Endometrium (tissue), 2 donors: ENCODE measurements around the gene CLDN24.

ENCODE experiments used
- FAIRE-seq: peaks from 2 replicates; lab custom pipeline; 2012; peaks lifted over from hg19 to GRCh38; lab: Jason Lieb, UNC
- donor health status: control.
- donor health status: control.

Gene CLDN24

DNA sequence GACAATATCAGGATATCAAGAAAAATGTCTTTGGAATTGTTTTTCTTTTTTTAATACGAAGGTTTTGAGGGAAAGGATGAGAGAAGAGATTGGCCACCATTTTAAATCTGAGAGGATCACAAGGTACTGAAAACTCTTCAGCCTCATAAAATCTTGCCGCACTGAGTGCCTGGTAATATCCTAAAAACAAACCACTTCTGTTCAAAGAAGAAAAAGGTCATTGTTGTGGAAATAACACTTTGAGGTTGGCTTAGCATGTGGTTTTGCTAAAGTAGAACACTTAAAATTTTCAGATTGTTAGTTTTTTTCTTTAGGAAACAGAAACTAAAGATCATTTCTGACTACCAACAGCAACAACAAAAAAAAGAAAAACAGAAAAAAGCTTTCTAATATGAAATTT, 1.1 kb downstream of the CLDN24 start:
- FAIRE-seq = peak; percentile 31

DNA sequence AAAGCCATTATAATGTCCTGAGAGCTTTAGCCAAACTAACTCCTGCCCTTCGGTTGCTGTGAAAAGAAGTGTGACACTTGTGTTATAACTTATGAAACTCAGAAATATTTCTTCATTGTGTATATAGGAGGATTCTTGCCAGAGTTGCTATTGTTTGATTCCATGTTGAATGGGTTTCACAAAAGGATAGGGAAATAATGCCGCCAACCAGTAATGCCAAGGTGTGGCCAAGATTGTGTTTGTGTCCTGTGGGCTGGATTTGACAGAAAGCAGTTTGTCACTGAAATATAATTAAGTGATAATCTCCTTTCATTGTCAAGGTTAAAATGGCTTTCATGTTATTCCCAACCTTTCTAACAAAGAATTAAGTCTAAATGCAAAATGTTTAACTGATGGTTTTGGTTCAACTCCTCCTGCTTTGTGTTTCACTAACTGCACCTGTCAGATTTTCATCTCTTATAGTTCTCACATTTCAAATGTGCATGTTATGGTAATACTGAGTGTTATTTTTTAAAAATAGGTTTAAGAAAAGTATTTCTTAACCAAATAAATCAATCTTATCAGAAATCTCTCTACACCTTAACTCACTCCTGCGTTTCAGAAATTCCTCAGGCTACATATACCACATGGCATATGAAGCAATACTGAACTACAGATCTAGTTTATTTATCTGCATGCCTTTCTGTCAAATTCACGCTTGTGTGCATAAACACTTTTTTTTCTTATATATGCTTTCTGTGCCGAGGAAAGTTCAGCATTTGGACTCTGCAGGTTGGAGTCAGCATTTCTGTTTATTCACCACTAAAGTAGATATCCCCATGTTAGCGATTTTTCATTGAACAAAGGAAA, 1.8 kb downstream of the CLDN24 start, which contains the start of gene CLDN22:
TSS of gene CLDN22 (minus strand) at position 66 of the 849 bp plus-strand sequence. CDS start at position 8, 58 bp downstream.
- FAIRE-seq = no peak

DNA sequence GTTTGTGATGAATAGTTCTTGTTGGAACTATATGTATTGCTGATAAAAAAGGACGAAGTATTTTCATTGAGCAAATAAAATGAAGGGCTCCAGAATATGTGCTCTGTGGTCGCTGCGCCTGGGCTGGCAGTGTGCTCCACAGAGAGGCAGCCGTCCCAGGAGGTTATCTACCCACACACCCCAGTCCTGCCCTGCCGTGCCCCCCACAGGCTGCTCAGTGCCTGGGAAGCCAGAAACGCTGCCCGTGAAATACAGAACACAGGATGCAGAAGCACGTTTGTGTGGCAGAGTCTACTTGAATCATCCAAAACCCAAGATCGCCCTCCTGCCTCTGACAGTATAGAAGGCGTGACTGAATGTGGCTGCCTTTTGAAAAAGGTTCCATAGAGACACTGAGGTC, 3.6 kb downstream of the CLDN24 start:
- FAIRE-seq = no peak

DNA sequence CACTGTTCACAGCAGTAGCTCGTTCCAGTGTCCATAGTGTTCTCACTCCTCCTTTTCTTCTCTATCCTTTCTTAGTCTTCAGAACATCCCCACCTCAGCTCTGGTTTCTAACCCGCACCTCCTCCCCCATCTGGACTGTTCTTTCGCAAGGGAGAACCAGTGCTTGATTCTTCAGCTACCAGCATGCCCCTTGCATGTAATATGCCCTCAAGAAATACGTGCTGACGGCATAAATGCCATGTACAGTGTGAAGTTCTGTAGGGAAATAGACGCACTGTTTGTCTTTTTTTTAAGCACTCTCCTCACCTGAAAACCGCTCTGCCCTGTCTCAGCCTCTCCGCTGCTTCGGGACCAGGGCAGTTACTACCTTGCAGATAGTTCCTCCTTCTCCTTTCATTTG, 7.4 kb downstream of the CLDN24 start:
- no peak for FAIRE-seq

DNA sequence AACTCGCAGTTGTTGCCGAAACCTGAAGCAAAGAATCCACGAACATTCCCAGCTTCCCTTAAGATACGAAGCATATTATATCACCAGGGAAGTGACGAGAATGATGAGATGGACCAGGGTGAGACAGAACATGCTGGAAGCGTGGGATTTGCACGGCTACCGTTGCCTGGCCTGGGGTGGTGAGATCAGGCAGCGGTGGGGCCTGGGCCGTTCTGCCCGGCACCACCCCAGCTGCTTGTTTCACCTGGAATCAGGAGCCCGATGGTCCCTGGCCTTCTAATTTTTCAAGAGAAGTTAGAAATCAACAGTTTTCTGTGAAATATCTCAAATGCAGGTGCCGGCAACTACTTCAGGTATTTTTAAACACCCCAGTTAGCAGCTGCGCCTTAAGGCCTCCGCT, 7.9 kb downstream of the CLDN24 start:
- no peak for FAIRE-seq

DNA sequence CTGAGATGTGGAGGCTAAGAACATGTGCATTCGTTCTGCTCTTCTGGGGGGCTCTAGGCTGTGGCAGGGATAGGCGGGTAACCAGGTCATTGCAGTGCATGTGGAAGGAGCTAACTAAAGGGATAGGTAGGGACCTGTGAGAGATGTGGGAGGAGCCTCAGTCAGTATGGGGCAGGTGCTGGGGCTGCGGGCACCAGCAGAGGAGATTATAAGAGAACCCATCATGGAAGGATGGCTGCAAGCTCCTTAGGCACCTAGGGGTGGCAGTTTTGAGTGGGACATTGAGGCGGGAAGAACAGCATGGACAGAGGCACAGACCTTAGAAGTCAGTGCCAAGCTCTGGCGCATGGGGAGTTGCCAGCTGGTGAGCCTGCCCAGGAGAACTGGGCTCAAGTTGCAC, 9.4 kb downstream of the CLDN24 start:
- FAIRE-seq = no peak

DNA sequence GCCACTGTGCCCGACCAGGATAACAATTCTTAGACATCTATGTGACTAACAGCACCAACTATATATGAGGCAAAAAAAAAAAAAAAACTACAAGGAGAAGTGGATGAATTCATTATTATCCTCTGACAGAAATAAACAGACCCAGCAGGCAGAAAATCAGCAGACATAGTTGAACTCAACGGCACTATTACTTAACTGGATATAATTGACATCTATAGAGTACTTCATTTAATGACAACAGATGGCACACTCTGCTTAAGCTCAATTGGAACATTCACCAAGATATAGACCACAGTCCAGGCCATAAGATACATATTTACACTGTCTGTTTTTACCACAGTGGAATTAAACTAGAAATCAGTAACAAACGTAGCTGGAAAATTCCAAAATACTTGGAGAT, 15.4 kb downstream of the CLDN24 start:
- FAIRE-seq = no peak

DNA sequence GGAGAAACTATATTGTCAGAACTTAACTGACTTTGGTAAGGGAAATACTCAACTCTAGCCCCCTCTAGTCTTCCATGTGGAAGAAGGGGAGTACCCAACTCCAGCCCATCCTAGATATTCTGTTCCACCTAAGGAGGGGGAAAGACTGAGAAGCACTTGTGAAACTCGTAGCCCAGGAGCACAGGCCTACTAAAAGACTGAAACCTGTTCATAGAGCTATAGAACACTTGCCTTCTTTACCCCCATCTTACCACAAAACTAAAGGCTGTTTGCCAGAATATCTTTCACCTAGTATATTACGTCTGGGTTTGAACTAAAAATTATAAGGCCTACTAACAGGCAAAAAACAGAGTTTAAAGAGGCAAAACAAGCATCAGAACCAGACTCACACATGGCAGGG, 17.7 kb downstream of the CLDN24 start:
- FAIRE-seq = no peak

DNA sequence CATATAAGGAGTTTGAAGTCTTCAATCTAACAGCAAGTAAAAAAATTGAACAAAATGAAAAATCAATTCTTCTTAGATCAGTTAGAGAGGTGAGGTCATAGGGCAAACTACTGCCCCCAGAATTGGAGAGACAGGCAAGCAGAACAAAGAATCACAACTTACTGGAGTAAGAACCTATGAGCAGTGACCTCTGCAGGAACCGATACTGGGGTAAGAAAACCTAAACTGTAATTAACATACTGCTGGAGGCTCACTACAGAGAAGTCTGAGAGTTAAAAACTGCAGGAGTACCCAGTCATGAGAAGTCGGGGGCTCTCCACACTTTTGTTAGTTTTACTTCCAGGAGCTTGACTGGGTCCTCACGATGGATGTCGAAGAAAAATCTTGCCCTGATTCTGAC, 18.2 kb downstream of the CLDN24 start:
- no peak for FAIRE-seq

DNA sequence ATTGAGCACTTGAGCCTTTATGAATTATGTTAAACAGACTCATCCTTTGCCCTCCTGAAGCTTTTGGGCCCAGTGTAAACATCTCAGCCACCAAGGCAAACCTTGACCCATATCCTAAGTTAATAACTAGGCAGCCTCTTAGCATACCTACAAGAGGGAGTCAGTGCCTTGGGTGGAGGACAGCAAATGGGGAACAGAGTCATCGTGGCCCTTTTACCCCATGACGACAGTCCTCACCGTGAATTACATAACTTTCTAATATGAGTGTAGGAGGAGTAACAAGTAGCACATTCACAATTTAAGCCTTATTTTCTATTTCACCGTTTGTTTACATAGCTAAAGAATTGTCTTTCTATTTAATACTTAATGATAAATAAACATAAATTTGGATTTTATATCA, 18.9 kb downstream of the CLDN24 start:
- FAIRE-seq = no peak

DNA sequence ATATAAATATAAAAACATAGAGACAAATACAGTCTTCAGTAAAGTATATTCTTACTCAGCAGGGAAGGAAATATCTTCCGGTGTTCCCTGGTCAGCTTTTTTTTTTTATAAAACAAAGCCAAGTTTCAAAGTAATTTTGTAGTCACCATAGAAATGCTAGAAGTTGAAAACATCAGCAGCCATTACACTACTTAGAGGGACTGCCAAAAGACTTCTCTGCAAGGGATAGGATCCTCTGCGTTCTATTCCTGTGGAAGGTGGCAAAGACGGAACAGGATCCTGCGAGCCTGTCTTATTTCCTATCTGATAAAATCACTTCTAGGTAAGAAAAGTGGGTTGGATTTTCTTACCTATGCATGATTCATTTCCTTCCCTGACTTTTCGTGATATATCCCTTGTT, 21.6 kb downstream of the CLDN24 start:
- no peak for FAIRE-seq

DNA sequence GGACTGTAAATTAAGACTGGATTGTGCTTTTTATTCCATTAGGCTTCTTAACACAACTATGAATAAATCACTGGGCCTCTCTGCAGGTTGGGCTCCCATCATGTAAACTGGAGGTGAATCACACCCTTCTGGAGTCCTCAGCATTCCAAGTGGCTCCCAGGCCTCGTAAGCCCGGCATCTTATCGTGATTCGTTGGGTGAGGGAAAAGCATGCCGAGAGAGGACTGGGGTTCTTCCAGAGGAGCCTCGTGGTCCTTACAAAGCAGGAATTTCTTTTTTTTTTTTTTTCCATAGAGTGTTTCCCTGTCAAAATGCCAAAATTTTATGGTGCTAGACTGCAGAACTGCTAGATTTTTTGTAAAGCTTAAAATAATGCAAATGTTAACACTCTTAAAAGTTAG, 22.2 kb downstream of the CLDN24 start:
- no peak for FAIRE-seq

DNA sequence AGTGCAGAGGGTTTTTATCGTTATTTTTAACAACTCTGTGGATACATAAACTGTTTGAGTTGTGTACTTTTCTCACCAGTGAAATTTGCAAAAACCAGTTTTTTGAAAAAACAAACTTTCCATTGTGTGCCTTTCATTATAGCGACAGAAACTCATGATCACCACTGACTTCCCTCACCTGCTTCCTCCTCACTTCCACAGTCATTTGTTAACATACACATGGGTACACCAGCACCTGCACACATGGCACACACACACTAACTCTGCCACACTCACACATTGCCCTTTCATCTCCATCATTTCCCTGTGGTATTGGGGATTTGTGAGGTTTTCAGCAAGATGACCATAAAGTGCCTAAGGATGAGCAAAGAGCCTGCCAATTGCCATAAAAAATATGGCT, 22.8 kb downstream of the CLDN24 start:
- FAIRE-seq = no peak

DNA sequence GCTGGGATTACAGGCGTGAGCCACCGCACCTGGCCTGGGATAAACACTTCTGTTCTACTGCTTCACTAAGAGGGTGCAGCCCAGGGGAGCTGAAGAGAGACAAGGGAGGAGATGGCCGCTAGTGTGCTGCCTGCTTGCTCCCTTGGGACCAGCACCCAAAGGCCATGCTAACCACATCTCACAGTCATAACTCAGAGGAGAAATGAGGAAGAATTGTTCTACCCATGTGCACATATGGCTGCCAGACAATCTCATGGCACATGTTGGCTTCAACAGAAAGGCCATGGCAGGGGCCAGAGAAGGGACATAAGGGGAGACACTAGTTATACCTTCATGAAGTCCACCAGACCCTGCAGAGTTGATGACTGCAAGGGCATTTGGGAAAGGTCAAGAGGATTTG, 24.6 kb downstream of the CLDN24 start:
- no peak for FAIRE-seq

DNA sequence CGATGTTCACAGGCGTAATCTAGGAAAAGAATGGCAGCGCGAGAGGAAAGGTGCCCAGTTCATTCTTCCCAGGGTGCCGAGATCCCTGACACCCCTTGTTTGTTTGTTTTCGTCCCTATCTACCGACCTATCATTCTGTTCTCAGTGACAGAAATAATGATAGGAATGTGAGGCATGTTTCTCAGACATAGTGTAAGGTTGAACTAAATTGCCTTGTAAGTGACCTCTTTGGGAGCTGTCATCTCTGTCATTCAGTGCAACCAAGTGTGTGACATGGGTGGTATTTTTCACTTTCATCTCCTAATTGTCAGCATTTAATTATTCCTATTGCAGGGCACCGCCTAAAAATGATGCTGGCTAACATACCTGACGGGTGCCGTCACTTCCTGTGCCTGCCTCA, 26.5 kb downstream of the CLDN24 start:
- no peak for FAIRE-seq

DNA sequence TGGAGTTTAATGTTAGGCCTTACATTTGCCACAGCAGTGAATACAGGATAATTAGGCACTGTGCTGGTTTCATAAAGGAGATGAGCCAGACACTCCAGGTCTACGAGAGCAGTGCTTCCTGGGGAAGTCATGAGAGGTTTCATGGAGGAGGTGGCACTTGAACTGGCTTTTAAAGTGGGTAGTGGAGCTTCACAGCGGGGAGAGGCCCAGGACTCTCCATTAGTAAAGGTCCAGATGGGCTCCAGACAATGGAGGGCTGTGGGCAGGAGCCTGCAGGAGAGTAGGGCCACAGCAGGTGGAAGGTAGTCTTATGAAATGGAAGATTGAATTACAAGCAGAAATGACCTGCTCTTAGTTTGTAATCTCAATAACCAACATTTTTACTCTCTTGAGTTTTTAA, 31.2 kb downstream of the CLDN24 start:
- no peak for FAIRE-seq

DNA sequence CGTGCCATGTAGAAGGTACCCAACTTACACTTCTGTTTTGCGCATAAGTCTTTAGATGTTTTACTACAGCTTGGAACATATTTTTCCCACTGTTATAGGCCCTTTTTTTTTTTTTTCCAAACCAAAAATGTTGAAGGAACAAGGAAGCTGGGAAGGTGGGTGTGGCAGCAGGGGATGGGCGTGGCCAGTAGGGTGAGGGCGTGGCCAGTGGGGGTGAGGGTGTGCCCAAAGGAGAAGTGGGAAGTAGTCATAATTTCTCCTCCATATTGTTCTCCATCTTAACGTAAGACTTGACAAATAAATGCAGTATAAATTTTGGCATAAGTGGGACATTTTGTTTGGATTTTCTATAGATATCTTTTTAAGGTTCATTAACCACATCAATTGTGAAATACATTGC, 32.5 kb downstream of the CLDN24 start:
- no peak for FAIRE-seq

DNA sequence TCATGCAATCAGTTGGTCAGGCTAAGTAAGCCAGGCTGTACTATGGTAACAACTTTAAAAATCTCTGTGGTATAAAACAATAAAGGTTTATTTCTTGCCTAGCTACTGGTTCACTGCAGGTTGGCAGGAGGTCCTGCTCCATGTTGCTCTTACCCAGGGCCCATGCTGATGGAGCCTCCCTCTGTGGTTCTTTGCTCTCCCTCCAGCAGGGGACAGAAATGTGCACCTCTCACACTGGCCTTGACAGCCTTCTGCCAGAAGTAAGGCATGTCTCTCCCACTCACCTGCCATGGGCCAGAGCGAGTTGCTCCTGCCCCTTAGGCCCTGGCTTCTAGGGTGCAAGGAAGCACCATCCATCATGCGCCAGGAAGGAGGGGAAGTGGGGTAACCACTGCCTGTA, 33.3 kb downstream of the CLDN24 start:
- FAIRE-seq = no peak

DNA sequence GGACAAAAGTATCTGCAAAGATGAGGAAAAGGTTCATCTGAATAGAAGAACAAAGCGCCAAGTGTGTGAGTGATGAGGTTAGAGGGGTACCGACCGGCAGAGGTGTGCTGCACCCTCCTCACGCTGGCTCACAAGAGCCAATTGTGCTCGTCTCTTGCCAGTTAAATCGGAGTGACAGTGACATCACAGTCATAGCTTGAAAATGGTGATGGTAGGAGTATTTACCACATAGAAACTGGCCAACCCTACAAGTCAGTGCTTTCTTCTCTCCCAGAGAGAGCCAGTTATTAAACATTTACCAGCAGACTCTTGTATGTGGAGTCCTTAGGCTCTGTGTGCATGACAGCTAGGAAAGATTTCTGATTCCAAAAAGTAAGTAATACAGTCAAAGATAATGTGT, 34.5 kb downstream of the CLDN24 start:
- FAIRE-seq = no peak

DNA sequence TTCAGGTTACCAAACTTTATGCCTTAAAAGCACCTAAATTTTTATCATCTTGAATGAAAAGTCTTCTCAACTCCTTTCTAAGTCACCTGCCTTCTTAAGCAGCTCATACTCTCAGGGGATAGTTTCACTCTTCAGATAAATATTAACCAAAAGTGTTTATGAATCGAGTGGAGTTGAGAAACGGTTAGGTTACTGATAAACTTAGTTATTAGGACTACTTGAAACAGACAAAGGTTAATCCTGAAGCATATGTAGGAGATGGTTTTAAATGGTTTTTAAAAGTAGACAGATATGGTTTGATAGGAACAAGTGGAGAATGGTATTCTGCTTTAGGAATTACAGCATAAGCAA, 34.9 kb downstream of the CLDN24 start:
- FAIRE-seq = no peak

DNA sequence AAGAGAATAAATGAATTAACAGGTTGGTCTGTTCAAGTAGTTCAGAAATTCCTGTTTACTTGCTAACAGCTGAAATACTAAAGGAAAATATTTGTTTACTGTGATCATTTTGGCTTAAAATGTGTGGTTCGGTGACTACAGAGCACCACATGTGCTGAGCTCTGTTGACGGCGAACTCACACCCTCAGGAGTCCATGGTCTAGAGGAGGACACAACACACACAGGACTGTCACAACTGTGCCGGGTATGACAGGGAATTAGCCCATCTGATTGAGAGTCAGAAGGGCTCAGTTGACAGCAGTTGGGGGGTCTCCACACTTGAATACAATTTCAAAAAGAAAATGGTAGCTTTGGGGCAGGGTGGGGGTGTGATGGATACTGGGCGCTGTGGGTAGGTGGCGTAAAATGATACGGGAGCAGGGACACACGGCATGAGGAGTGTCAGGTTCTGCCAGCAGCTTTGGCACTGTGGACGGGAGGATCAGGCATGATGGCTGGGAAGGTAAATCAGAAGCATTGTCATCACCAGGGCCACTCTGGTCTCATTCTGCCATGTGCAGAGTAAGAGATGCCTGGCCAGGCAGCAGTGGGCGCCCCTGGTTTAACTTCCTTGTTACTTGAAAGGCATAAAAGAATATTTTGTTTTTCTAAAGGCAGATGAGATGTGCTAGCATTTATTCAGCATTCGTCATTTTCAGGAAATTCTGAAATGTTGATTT, 35.5 kb downstream of the CLDN24 start:
- no peak for FAIRE-seq

DNA sequence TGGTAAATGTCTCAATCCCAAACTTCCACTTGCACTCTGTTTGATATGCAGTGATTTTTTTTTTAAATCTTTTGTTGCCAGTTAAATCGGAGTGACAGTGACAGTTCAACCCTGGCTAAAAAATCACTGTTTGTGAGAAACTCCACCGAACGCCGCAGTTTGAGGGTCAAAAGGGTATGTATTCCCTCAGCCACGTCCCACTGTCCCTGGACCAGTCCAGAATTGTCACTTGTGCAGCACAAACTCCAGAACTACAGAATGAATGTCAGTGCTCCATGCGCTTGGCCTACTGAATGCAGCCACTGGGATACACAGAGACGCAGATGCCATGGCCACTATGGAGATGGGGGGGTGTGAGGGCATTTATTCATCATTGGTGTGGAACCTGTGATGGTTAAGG, 36.3 kb downstream of the CLDN24 start:
- no peak for FAIRE-seq

DNA sequence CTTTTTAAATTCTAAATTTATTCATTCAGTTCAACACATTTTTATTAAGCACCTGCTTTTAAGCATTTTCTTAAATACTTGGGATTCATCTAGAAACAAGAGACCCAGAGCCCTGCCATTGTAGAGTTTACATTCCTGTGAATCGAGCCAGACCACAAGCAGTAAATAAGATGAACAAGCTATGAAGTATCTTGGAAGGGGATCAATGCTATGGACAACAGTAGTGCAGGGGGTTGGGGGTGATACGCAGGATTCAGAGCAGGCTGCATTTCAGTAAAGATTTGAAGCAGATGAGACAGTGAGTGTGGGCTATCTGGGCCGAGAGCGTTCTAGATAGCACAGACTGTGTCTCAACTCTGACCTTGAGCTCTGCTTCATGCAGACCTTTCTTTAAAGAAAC, 37.3 kb downstream of the CLDN24 start:
- FAIRE-seq = peak; percentile 85

DNA sequence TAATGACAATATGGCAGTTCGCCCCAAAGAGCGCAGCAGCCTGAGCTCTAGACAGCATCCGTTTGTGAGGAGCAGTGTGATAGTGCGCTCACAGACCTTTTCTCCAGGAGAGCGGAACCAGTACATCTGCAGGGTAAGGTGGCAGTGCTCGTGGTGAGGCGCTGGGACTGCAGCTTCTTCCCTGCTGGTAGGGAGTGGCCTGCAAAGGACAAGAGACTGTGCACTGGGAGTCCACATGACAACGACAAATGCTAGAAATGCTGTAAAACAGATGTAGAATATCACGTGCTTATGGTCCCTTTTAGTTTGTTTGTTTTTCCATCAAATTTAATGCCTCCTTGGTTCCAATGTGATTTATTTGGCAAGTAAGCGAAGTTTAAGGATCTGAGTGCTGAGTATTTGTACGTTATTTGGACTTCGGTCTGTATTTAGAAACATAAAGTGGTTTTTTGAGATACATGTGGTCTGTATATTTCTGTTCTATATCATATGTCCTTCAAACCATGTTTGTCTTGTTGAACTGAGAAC, 37.9 kb downstream of the CLDN24 start:
- no peak for FAIRE-seq
